Measurements from ENCODE around the gene SPRN. TPM values are rescaled to one million over a fixed set of nuclear protein-coding genes. Genes with fewer than 3 reads are reported as not detected.

Gene SPRN
- total RNA-seq, 2 donors from 2014 or later: not detected

DNA sequence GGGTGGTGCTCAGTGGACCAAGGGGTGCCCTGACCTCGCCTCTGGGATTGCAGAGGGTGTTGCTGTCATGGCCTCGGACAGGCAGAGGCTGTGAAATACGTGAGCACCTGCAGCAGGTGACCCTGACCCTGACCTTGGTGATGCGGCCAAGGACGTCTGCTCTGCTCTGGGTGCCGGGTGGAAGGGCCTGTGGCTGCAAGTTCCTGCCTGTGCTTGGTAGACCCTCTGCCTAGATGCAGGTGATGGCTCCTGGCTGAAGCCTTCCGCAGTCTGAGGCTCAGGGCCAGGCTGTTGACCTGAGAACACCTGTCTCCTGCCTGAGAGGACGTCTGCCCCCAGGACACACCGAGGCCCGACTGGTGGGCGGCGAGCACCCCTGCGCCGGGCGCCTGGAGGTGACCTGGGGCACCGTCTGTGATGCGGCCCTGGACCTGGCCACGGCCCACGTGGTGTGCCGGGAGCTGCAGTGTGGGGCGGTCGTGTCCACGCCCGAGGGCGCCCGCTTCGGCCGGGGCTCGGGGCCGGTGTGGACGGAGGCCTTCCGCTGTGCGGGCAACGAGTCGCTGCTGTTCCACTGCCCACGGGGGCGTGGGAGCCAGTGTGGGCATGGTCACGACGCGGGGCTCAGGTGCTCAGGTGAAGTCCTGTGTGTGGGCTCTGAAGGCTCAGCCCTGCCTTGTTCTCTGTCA, 33.7 kb upstream of the SPRN start:
- DNase-seq (no peak), ATAC-seq (no peak)
- intact Hi-C loops (cut with DNase I, micrococcal nuclease): no loop called here

DNA sequence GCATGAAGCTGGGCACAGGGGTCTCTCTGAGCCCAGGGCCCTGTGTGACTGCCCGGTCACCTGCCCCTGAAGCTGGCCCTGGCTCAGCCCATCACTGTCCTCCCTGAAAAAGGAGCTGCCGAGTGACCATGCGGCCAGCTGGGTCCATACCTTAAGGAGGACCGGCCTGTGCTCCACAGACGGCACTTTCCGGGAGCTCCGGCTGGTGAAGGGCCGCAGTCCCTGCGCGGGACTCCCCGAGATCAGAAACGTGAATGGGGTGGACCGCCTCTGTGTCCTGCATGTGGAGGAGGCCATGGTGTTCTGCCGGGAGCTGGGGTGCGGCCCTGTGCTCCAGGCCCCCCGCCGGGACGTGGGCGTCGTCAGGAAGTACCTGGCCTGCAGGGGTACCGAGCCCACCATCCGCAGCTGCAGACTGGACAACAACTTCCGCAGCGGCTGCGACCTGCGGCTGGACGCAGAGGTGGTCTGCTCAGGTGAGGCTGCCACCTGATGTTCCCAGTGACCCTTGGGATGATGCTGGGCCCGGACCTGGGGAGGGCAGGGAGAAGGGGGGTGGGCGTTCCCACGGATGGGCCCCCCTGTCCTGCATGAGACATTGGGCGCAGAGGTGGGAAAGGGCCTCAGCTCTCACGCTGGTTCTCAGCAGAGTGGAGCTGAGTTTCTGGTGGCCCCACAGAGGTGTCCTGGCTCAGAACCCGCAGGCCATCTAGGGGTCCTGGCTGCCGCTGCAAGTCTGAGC, 32.8 kb upstream of the SPRN start:
- no peak for DNase-seq
- no peak for ATAC-seq
- intact Hi-C loops (cut with DNase I, micrococcal nuclease): no loop called here

DNA sequence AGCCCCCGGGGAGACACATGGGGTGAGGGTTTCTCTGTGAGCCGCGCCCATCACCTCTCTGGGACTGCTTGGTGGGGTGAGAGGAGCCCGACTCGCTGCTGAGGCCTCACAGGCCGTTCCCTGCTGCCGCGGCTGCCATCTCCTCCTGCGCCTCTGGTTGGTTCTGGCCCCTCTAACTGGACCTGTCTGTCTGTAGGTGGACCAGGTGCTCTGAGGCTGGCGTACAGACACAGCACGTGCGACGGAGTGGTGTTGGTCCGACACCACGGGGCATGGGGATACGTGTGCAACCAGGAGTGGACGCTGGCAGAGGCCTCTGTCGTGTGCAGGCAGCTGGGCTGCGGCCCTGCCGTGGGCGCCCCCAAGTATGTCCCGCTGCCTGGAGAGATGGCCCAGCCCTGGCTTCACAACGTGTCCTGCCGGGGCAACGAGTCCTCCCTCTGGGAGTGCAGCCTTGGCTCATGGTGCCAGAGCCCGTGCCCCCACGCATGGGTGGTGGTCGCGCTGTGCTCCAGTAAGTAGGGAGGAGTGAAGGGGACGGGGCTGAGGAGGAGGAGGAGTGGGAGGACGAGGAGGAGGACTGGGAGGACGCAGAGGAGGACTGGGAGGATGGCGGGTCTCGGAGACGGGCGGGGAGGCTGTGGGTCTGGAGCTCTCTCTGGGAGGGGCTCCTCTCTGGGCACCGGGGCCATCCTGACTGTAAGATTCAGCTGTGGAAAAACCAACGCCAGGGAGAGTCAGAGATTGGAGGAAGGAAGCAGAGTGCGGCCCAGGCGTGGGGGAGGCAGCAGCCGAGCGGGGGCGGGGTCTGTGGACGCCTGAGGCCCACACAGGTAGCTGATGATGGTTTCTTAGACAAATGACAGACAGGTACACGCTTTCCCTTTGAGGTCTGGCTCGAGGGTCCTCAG, 31.9 kb upstream of the SPRN start:
- intact Hi-C loops (cut with DNase I, micrococcal nuclease): no loop called here
- DNase-seq (no peak), ATAC-seq (no peak)

DNA sequence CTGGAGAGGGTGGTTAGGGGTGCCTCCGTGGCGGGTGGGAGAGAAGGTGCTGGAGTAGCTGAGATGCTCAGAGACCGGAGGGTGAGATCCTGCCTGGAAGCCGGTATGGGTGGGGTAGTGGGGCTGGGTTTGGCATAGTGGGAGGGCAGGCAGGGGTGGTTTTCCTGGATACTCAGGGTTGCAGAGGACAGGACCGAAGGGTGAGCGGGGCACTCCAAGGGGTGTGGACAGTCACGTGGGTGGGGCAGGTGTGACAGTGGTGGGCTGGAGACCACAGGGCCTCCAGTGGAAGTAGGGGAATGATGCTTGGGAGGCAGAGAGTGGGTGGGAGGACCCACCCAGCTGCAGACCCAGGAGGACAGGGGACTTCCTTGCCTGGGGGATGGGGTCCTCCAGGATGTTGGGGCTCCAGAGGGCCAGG, 31.2 kb upstream of the SPRN start:
- intact Hi-C loops (cut with DNase I, micrococcal nuclease): no loop called here
- DNase-seq: no peak
- no peak for ATAC-seq

DNA sequence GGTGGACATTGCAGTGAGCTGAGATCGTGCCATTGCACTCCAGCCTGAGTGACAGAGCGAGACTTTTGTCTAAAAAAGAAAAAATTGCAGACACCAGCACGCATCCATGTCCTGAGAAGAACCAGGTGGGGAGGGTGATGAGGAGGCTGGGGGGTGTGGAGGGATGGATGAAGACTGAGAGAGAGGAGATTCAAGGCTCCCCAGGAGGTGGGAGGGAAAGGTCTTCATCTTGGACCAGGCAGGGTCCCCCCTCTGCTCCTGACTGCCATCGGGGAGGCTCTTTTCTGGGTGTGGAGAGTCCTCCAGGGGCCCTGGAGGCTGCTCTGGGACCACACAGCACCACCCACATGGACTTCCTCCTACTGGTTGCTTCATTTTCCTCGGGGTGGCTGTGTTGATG, 30.8 kb upstream of the SPRN start:
- intact Hi-C loops (cut with DNase I, micrococcal nuclease): no loop called here
- DNase-seq: no peak
- no peak for ATAC-seq

DNA sequence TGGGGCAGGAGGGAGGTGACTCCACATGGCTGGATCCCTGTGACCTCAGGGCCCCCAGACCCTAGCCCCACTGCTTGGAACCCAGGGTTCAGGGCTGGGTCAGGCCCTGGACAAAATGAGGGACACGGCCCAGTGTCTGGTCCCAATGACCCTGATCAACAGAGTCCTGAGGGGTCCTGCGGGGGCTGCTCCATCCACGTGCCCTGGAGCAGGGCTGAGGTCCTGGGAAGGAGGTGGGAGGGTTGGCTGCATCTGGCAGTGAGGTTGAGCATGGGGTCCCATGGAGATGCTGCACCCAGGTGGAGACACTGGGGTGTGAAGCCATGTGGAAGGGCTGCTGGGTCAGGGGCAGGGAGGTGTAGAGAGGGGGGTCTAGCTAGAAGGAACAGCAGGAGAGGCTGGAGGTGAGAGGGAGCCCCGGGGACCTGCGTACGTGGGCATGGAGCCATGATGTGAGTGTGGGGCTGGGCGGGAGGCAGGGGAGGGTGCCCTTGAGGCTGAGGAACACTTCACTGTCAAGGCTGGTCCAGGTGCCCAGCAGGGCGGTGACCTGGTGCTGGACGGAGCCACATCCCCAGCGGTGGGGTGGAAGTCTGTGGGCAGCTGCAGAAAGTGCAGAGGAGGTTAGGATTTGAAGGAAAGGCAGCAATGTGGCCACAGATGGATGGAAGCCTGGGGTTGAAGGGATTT, 29.9 kb upstream of the SPRN start:
- ATAC-seq (no peak), DNase-seq (no peak)
- intact Hi-C loops (cut with DNase I, micrococcal nuclease): no loop called here

DNA sequence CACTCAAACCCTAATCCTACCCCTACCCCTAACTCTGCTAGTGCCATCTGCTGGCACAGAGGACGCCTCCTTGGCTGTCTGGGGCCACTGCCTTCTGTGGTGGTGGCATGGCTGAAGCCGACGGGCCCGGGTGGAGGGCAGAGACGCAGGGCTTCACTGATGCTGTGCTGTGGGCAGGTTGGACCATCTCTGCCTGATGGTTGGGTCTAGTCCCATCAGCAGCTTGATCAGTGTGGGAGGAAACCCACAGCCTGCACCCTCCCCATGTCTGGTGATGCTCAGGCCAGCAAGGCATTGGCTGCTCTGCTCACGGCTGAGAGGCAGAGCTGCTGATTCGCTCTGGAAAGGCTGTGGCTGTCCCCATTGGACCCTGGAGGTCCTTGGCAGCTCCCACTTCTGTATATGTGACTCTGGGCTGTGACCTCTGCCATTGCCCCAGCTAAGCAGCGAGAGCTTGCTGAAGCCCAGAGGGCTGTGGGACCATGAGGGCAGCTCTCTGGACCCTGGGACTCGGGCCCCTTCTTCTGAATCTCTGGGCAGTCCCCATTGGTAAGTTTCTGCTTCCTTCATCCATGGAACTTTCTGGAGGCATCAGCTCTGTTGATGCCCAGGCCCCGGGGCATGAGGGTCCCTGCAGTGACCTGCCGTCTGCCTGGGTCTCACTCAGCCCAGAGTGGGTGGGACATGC, 29.2 kb upstream of the SPRN start, which contains the start of gene SCART1:
TSS of gene SCART1 (plus strand) at position 430 of the 688 bp plus-strand sequence. CDS start at position 483, 53 bp downstream.
- intact Hi-C loops (cut with DNase I, micrococcal nuclease): no loop called here
- ATAC-seq (no peak), DNase-seq (no peak)

DNA sequence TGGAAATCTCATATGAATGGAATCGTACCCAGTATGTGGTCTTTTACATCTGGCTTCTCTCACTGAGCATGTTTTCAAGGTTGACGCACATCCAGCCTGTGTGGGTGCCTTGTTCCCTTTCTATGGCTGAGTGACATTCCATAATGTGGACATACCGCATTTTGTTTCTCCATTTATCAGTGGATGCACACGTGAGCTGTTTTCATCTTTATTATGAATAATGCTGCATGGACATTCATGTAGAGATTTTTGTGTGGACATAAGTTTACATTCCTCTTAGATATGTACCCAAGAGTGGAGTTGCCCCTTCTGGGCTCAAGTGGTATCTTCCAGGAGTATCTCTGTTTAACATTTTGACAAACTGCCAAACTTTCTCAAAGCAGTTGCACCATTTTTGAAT, 28.0 kb upstream of the SPRN start:
- DNase-seq (no peak), ATAC-seq (no peak)
- intact Hi-C loops (cut with DNase I, micrococcal nuclease): no loop called here

DNA sequence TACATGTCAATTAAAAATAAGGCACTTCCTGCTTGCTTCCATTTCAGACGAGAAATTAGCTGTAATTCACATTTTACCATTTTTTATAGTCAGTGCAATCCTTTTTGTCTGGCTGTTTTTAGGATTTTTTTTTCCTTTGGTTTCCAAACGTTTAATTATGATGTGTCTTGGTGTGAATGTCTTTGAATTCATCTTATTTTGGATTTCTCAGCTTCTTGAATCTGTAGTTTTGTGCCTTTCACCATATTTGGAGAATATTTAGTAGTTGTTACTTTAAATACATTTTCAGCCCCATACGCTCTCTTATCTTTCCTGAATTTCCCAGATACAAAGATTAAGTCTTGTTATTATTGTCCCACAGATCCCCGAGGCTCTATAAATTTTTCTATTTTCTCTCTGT, 26.9 kb upstream of the SPRN start:
- DNase-seq (no peak), ATAC-seq (no peak)
- intact Hi-C loops (cut with DNase I, micrococcal nuclease): no loop called here

DNA sequence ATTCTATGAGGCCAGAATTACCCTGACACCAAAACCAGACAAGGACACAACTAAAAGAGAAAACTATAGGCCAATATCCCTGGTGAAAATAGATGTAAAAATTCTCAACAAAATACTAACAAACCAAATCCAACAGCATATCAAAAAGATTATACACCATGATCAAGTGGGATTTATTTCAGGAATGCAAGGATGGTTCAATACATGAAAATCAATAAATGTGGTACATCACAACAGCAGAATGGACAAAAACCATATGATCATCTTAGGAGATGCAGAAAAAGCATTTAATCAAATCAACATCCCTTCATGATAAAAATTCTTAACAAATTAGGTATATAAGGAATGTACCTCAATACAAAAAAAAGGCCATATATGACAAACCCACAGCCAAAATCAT, 23.7 kb upstream of the SPRN start:
- ATAC-seq: no peak
- no peak for DNase-seq
- intact Hi-C loops (cut with DNase I, micrococcal nuclease): no loop called here

DNA sequence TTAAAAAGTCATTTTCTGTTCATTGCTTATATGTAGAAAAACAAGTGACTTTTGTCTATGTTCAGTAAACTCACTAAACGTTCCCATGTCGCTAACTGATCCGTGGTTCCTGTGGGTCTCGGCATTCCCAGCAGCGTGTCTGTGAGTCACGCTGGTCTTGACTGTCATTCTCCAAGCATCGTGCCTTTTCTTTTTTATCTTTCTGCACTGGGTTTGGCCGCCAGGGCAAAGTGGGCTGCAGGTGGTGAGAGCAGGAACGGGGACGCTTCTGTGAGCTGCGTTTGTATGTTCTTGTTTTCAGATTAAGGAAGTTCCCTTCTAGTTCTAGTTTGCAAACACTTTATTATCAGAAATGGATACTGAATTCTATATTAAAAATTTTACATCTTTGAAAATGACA, 22.6 kb upstream of the SPRN start:
- intact Hi-C loops (cut with DNase I, micrococcal nuclease): no loop called here
- no peak for DNase-seq
- no peak for ATAC-seq

DNA sequence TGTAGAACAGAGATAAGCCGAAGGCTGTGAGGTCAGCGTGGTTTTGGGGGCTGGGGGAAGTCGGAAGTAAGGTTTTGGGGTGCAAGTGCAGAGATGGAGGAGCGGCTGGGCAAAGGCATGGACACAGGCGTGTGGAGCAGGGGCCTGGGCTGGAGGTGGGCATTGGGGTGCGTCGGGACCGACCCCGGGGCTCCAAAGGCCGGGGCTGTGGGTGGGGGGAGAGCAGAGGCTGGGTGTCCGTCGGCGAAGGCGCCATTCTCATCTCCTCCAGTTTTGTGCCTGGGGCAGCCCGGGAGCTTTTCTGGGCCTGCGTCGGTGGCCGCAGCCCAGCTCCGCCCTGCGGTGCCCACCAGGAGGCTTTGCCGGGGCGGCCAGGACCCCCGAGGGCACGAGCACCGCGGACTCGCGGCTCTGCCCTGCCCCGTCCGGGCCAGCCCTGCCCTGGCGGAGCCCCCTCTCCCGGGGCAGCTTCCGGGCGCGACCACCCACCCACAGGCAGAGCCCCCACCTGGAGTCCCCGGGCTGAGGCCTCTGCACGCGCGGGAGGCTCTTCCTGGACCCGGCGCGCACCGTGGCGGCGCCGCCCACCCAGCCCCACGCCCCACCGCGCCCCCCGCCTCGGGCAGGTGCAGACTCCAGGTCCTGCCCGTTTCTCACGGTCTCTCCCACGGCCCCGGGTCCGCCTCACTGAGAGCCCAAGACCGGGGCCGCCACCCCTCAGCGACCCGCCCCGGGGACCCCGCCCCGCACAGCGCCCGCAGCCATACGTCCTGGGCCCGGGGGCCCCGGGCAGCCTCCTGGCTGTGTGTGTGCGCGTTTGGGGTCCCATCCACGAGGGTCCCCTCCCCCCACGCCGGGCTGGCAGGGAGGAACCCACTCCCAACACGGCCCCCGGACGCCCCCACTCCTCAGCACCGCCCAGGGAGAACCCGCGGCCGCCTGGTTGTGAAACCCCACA, 21.6 kb upstream of the SPRN start:
- intact Hi-C loops (cut with DNase I, micrococcal nuclease): no loop called here
- ATAC-seq: no peak
- DNase-seq: no peak

DNA sequence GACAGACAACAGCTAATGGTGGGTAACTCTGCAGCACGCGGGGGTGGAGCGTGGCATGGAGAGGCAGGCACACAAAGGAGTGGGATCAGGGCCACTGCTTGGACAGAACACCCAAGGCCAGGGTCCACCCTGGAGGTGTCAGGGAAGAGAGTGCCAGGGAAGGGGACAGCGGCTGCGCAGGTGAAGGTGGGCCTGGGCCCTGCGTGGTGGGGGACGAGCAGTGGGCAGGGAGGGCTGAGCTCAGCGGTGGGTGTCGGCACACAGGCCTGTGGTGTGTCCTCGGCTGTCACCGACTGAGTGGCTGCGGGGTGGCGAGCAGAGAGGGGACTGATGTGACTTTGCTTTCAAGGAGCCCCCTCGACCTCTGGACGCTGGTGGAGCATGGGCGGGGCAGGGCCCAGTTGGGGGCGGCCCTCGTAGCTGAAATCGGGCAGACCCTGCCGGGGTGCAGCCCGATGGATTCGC, 20.9 kb upstream of the SPRN start:
- intact Hi-C loops (cut with DNase I, micrococcal nuclease): no loop called here
- ATAC-seq (no peak), DNase-seq (no peak)

DNA sequence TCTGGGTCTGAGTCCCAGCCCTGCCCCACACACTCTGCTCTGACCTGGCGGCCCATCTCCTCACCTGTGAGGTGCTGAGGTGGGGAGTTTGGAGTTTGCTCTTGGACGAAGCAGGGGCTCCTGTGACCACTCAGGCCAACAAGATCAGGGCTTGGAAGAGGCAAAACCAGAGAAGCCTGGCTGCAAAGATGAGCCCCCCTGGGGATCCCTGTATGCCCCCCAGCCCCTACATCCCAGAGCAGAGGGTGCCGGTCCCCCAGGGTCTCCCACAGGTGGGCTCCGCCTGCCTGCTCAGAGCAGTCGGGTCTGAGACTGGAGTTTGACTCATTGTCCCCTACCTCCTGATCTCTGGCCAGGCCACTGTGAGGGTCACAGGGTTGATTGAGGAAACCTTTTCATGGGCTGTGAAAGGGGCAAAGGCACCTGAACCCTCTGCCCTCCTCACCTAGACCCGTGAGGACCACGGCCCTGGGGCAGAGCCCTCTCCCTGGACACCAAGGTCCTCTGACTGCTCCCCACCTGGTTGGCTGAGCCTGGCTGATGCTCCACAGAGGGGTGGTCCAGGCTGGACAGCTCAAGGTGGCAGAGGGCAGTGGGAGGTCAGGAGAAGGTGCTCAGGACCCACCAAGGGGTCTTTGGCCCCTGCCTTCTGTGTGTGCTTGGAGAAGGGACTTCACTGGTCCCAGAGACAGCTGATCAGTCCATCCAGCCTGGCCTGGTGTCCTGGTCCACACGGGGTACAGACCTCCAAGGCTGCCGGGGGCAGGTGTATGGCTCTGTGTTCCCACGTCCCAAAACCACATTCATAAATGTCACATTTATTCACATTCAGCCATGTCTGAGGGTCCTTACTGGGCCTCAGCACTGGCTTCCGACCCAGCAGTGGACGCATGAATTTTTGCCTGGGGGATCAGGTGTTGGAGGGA, 20.2 kb upstream of the SPRN start:
- no peak for ATAC-seq

DNA sequence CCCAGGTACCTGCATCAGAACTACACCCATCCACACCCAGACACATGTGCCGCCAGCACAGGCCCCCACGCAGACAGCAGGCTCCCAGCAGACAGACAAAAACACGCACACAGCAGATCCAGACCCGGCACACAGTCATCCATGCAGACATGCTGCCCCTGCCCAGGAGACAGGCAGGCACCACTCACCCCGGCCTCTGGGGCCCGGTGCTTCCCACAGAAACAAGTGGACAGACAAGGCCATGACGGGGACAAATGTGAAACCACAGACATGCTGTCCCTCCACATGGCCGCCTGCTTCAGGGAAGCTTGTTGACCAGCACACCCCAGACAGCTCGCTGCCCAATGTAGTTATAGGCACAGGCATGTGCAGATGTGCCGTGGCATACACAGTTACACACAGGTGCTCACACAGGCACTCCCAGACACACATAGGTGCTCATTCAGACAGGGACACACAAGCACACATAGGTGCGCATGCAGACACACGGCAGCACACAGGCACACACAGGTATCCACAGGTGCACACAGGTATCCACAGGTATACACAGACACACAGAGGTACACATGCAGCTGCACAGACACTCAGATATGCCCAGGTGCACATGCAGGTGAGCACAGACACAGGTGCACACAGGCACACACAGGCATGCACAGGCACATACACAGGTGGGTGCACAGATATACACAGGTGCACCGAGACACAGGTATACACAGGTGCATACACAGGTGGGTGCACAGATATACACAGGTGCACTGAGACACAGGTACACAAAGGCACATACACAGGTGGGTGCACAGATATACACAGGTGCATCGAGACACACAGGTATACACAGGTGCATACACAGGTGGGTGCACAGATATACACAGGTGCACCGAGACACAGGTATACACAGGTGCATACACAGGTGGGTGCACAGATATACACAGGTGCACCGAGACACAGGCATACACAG, 18.8 kb upstream of the SPRN start:
- ATAC-seq (no peak), DNase-seq (no peak)
- intact Hi-C loops (cut with DNase I, micrococcal nuclease): no loop called here

More for the DNA sequence above, 20.2 kb upstream of the SPRN start:
- no peak for DNase-seq
- intact Hi-C loops (cut with DNase I, micrococcal nuclease): no loop called here

Data from left colon (tissue), 2 donors.